Body of pancreas (tissue), 4 donors: Measurements from ENCODE around the gene CFAP58.

Experiments
- POLR2A ChIP-seq, 3 donors: fragments of 450-650 bp; IDR thresholded peaks; one replicate each; pipeline ENCODE4 v1.6.1; 2016; ENCODE audit warnings: antibody characterized with exemption in 3 of 3, mild to moderate bottlenecking in 2 of 3
- TF ChIP-seq, protein P1 (sequence below), 7 experiments: fragments of 450-650 bp in 4 of 7; fragments of 200-600 bp in 3 of 7; sonication (generic) in 3 of 7; IDR thresholded peaks; one replicate each; pipeline ENCODE4 v1.5.1; 2016 to 2019; ENCODE audit warnings: antibody characterized with exemption in 7 of 7

- no peak for TF ChIP-seq POLR2A (IDR thresholded peaks at IDR 0.05)
- TF ChIP-seq, protein P1, sequence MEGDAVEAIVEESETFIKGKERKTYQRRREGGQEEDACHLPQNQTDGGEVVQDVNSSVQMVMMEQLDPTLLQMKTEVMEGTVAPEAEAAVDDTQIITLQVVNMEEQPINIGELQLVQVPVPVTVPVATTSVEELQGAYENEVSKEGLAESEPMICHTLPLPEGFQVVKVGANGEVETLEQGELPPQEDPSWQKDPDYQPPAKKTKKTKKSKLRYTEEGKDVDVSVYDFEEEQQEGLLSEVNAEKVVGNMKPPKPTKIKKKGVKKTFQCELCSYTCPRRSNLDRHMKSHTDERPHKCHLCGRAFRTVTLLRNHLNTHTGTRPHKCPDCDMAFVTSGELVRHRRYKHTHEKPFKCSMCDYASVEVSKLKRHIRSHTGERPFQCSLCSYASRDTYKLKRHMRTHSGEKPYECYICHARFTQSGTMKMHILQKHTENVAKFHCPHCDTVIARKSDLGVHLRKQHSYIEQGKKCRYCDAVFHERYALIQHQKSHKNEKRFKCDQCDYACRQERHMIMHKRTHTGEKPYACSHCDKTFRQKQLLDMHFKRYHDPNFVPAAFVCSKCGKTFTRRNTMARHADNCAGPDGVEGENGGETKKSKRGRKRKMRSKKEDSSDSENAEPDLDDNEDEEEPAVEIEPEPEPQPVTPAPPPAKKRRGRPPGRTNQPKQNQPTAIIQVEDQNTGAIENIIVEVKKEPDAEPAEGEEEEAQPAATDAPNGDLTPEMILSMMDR (IDR thresholded peaks at IDR 0.05) = no peak
Observed at GRCh38 chr10:104340641-104341040, 13.0 kb upstream of the CFAP58 start.
